GM23248 (cell line): ENCODE measurements around the gene MED12L. TPM values are rescaled to one million over a fixed set of nuclear protein-coding genes. Genes with fewer than 3 reads are reported as not detected.
A peak's percentile ranks its signal among the peaks of the same experiment; 100 is the strongest.

Experiments used
- DNase-seq: peaks from one replicate; pipeline ENCODE4 v3.0.0-alpha.2; 2015
- H2AFZ ChIP-seq: fragments of 200-600 bp; sonication (generic); 2 replicates; pipeline ENCODE4 v1.6.1; 2016; ENCODE audit warnings: antibody characterized with exemption
- H3F3A ChIP-seq: fragments of 200-600 bp; sonication (generic); 2 replicates; pipeline ENCODE4 v1.6.1; 2016; ENCODE audit warnings: mild to moderate bottlenecking, antibody characterized with exemption, mixed run types; ENCODE audit not compliant: insufficient read depth
- H3K27ac ChIP-seq: fragments of 200-600 bp; sonication (generic); 2 replicates; pipeline ENCODE4 v1.5.1; 2016; ENCODE audit warnings: mild to moderate bottlenecking
- H3K27me3 ChIP-seq: fragments of 200-600 bp; sonication (generic); replicated peaks from 2 replicates; pipeline ENCODE4 v1.6.1; 2016; ENCODE audit warnings: mild to moderate bottlenecking; ENCODE audit not compliant: insufficient read depth
- H3K36me3 ChIP-seq: fragments of 200-600 bp; sonication (generic); 2 replicates; pipeline ENCODE4 v1.6.1; 2016; ENCODE audit warnings: low read depth, mild to moderate bottlenecking
- H3K4me1 ChIP-seq: fragments of 200-600 bp; sonication (generic); 2 replicates; pipeline ENCODE4 v1.6.1; 2016; ENCODE audit warnings: mild to moderate bottlenecking; ENCODE audit not compliant: insufficient read depth
- H3K4me2 ChIP-seq: fragments of 200-600 bp; sonication (generic); one replicate; pipeline ENCODE4 v1.6.1; 2016; ENCODE audit warnings: mild to moderate bottlenecking; ENCODE audit not compliant: unreplicated experiment
- H3K4me3 ChIP-seq: fragments of 200-600 bp; sonication (generic); 2 replicates; pipeline ENCODE4 v1.5.1; 2016; ENCODE audit warnings: mild to moderate bottlenecking
- H3K79me2 ChIP-seq: fragments of 200-600 bp; sonication (generic); 2 replicates; pipeline ENCODE4 v1.6.1; 2016; ENCODE audit warnings: mild to moderate bottlenecking; ENCODE audit not compliant: insufficient read depth
- H3K9ac ChIP-seq: fragments of 200-600 bp; sonication (generic); 2 replicates; pipeline ENCODE4 v1.6.1; 2016; ENCODE audit warnings: mild to moderate bottlenecking
- H3K9me2 ChIP-seq: fragments of 200-600 bp; sonication (generic); 2 replicates; pipeline ENCODE4 v1.6.1; 2016; ENCODE audit warnings: mixed run types, mild to moderate bottlenecking, moderate library complexity; ENCODE audit not compliant: insufficient read depth
- H3K9me3 ChIP-seq: fragments of 200-600 bp; sonication (generic); one replicate; pipeline ENCODE4 v1.6.1; 2017; ENCODE audit warnings: low read depth
- H4K20me1 ChIP-seq: fragments of 200-600 bp; sonication (generic); 2 replicates; pipeline ENCODE4 v1.6.0; 2016; ENCODE audit not compliant: insufficient read depth
- EZH2 ChIP-seq: fragments of 200-600 bp; sonication (generic); IDR thresholded peaks from 2 replicates; pipeline ENCODE4 v1.6.1; 2018; ENCODE audit warnings: antibody characterized with exemption, mild to moderate bottlenecking; ENCODE audit not compliant: insufficient read depth, poor library complexity, severe bottlenecking
- EZH2phosphoT487 ChIP-seq: fragments of 200-600 bp; sonication (generic); IDR thresholded peaks from 2 replicates; pipeline ENCODE4 v1.6.1; 2018; ENCODE audit warnings: antibody characterized with exemption, moderate library complexity, mild to moderate bottlenecking, low read depth; ENCODE audit not compliant: insufficient read depth
- WGBS, 2 experiments: methylation state at CpG; one replicate each; pipeline ENCODE4 v1.1.6; 2015 to 2017; ENCODE audit warnings: low lambda C conversion rate in 2 of 2, low coverage in 1 of 2; ENCODE audit errors: missing lambda C conversion rate in 2 of 2; 5-methylcytosine and 5-hydroxymethylcytosine counted together
- in situ Hi-C: fragments of 300-500 bp; cut with MboI; formaldehyde crosslinking; loops from 2 replicates; pipeline ENCODE4 v1.15.0; 2020
- polyA plus RNA-seq: library from polyadenylated mRNA; unstranded; fragments of >200 nt; fragmentation: Nextera tagmentation; extraction: Ambion mirVana; gene quantifications from 2 replicates; pipeline ENCODE4 v1.2.1, GENCODE V29; 2016
- total RNA-seq: library from RNA; depleted of rRNA; stranded (reverse); fragments of >200 nt; shearing (Covaris generic); gene quantifications from 2 replicates; pipeline ENCODE4 v1.2.3, GENCODE V29; 2014

The MED12L gene
- total and polyA plus RNA-seq, 2 experiments from 2014 or later, result 0.13 to 0.32 TPM

GRCh38 chr3:151383111-151383510 is 297.6 kb downstream of the MED12L start:
- TF ChIP-seq EZH2phosphoT487 (no peak), EZH2 (no peak)
- WGBS, 2 experiments, result 83 to 93% methylated on average over 2 of the region's 2 CpGs
- Histone ChIP-seq H4K20me1 (no peaks in the 10 kb centered on the region), H3K4me3 (no peak overlapping the region), H3K36me3 (no peaks in the 10 kb centered on the region), H3K27ac (no peak overlapping the region), H3K4me2 (no peak overlapping the region), H3K4me1 (peaks cover 17% of the 10 kb centered on the region; the same call in 1 of the 2 replicates), H3K27me3 (no peaks in the 10 kb centered on the region), H2AFZ (0 out of 2 replicates have a peak overlapping the region, but pooled peaks have one; percentile 13), H3K9me2 (no peaks in the 10 kb centered on the region), H3F3A (peaks cover 8% of the 10 kb centered on the region; the same call in 1 of the 2 replicates), H3K79me2 (no peaks in the 10 kb centered on the region), H3K9ac (no peak overlapping the region), H3K9me3 (no peaks in the 10 kb centered on the region)
- in situ Hi-C loops, result no loop called here
- no peak for DNase-seq

- H3K9ac ChIP-seq, result 0 out of 2 replicates have a peak overlapping the region, but pooled peaks have one; percentile 7
- H3K4me3 ChIP-seq, result peak overlapping the region; percentile 38
- 33 to 35% methylated on average over 3 of the region's 3 CpGs for WGBS, 2 experiments
- no peaks in the 10 kb centered on the region for H3K9me2 ChIP-seq
- H3K27me3 ChIP-seq, result no peaks in the 10 kb centered on the region
- no peak overlapping the region for H3K27ac ChIP-seq
- no peaks in the 10 kb centered on the region for H3K36me3 ChIP-seq
- no peaks in the 10 kb centered on the region for H4K20me1 ChIP-seq
- peak overlapping the region; percentile 55 for H3K4me2 ChIP-seq
- peak overlapping the region; percentile 41; the same call in 1 of the 2 replicates for H2AFZ ChIP-seq
- H3K9me3 ChIP-seq, result no peaks in the 10 kb centered on the region
- no peaks in the 10 kb centered on the region for H3K79me2 ChIP-seq
- no peak for DNase-seq
- no peak for TF ChIP-seq EZH2phosphoT487
- no peak for TF ChIP-seq EZH2
- H3K4me1 ChIP-seq, result peaks cover 17% of the 10 kb centered on the region; the same call in 1 of the 2 replicates
- in situ Hi-C loops, result no loop called here
- H3F3A ChIP-seq, result peaks cover 8% of the 10 kb centered on the region; the same call in 1 of the 2 replicates
Measured at GRCh38 chr3:151383956-151384355, 298.5 kb downstream of the MED12L start.

- TF ChIP-seq EZH2, result no peak
- no peak for TF ChIP-seq EZH2phosphoT487
- no peaks in the 10 kb centered on the region for H4K20me1 ChIP-seq
- H3K4me2 ChIP-seq, result peak within 1 kb of the TSS; percentile 55
- H3K27me3 ChIP-seq, result no peaks in the 10 kb centered on the region
- H3K9me3 ChIP-seq, result no peaks in the 10 kb centered on the region
- H3K79me2 ChIP-seq, result no peaks in the 10 kb centered on the region
- H3K4me3 ChIP-seq, result peak within 1 kb of the TSS; percentile 38
- no peaks in the 10 kb centered on the region for H3K9me2 ChIP-seq
- peak within 1 kb of the TSS; percentile 41; the same call in 1 of the 2 replicates for H2AFZ ChIP-seq
- peaks cover 8% of the 10 kb centered on the region; the same call in 1 of the 2 replicates for H3F3A ChIP-seq
- H3K27ac ChIP-seq, result no peak within 1 kb of the TSS
- no peak for DNase-seq
- no peaks in the 10 kb centered on the region for H3K36me3 ChIP-seq
- in situ Hi-C loops, result no loop called here
- H3K4me1 ChIP-seq, result peaks cover 17% of the 10 kb centered on the region; the same call in 1 of the 2 replicates
- 75 to 79% methylated on average over 4 of the region's 4 CpGs for WGBS, 2 experiments
- H3K9ac ChIP-seq, result 0 out of 2 replicates have a peak within 1 kb of the TSS, but pooled peaks have one; percentile 7
Measured at GRCh38 chr3:151384741-151385174, 299.3 kb downstream of the MED12L start, which contains the start of gene P2RY12. TSS of gene P2RY12 (minus strand) at chr3:151384753. CDS start at chr3:151338845, 45,908 bp downstream.

DNA sequence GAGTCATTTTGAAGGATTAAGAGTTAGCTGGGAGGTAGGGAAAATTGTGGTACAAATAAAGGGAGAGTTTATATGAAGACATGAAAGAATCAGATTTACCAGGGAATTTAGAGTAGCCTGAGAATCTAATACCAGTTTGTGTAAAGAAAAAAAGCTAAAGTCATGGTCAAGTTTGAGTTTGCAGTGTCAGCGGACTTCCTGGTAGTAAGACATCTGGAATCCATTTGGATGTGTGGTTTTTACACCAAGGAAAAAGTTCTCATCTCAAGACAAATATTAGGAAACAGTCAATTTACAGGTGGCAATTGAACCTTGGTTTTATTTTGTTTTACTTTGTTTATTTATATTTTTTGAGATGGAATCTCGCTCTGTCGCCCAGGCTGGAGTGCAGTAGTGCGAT is 300.6 kb downstream of the MED12L start:
- H3K9ac ChIP-seq, result no peak overlapping the region
- in situ Hi-C loops, result no loop called here
- DNase-seq, result peak; percentile 54
- no peak overlapping the region for H3K4me2 ChIP-seq
- no peaks in the 10 kb centered on the region for H3K36me3 ChIP-seq
- H3K4me3 ChIP-seq, result no peak overlapping the region
- no peaks in the 10 kb centered on the region for H3K79me2 ChIP-seq
- no peak for TF ChIP-seq EZH2phosphoT487
- no peak for TF ChIP-seq EZH2
- H3F3A ChIP-seq, result peaks cover 8% of the 10 kb centered on the region; the same call in 1 of the 2 replicates
- no peak overlapping the region for H3K27ac ChIP-seq
- WGBS, 2 experiments, result 76% methylated on average over 4 of the region's 4 CpGs
- no peaks in the 10 kb centered on the region for H3K27me3 ChIP-seq
- no peaks in the 10 kb centered on the region for H4K20me1 ChIP-seq
- H3K4me1 ChIP-seq, result peaks cover 17% of the 10 kb centered on the region; the same call in 1 of the 2 replicates
- H3K9me2 ChIP-seq, result no peaks in the 10 kb centered on the region
- no peaks in the 10 kb centered on the region for H3K9me3 ChIP-seq
- no peak overlapping the region for H2AFZ ChIP-seq

DNA sequence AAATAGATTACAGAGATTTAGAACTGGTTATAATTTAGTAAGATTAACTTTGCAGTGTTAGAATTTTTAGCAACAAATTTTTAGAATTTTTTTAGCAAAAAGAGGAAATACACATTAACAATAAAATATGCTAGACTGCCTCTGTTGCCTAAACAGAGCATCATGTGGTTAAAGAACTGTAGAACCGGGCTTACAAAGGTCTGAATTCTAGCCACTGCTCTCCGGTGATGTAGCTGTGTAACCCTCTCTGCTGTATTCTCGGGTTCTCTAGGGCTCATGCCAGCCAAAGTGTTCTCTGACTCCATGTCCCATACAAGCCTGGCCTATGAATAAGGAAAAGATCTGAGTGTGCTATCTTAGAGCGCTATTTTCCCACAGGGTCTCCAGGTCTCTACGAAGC is 302.0 kb downstream of the MED12L start:
- H3F3A ChIP-seq, result 0 out of 2 replicates have a peak, but pooled peaks cover 3% of the 10 kb centered on the region
- no peaks in the 10 kb centered on the region for H3K36me3 ChIP-seq
- H3K9me2 ChIP-seq, result no peaks in the 10 kb centered on the region
- peaks cover 10% of the 10 kb centered on the region; the same call in 1 of the 2 replicates for H3K4me1 ChIP-seq
- in situ Hi-C loops, result no loop called here
- H3K9ac ChIP-seq, result no peak overlapping the region
- DNase-seq, result no peak
- H4K20me1 ChIP-seq, result no peaks in the 10 kb centered on the region
- WGBS, 2 experiments, result 88 to 91% methylated on average over 5 of the region's 5 CpGs
- H3K4me3 ChIP-seq, result no peak overlapping the region
- H3K27me3 ChIP-seq, result no peaks in the 10 kb centered on the region
- TF ChIP-seq EZH2phosphoT487 (no peak), EZH2 (no peak)
- H3K9me3 ChIP-seq, result no peaks in the 10 kb centered on the region
- H3K4me2 ChIP-seq, result no peak overlapping the region
- no peaks in the 10 kb centered on the region for H3K79me2 ChIP-seq
- H3K27ac ChIP-seq, result no peak overlapping the region
- H2AFZ ChIP-seq, result no peak overlapping the region
